PC-9 (cell line): ENCODE measurements around the gene SPIN3. TPM values are rescaled to one million over a fixed set of nuclear protein-coding genes. Genes with fewer than 3 reads are reported as not detected.

Experiments used
- BruUV-seq: library from RNA; stranded (reverse); fragments of 400-500 nt; replicated peaks from 2 replicates; lab custom pipeline; 2021; lab: Mats Ljungman, UMichigan
- CTCF ChIA-PET: fragments of 300-600 bp; sonication (Branson Sonifier 250); formaldehyde crosslinking; loops from one replicate; lab custom pipeline; 2022; ENCODE audit warnings: antibody characterized with exemption; lab: Charles Lee
- POLR2A ChIA-PET: fragments of 300-600 bp; sonication (Branson Sonifier 250); formaldehyde crosslinking; loops from one replicate; lab custom pipeline; 2022; ENCODE audit warnings: antibody characterized with exemption; ENCODE audit not compliant: unreplicated experiment; lab: Charles Lee
- DNase-seq, 2 experiments: peaks; one replicate each; pipeline versions ENCODE4 v3.0.0 to v3.0.0-alpha.2; 2015 to 2022; ENCODE audit warnings: mixed read lengths in 1 of 2
- H2AFZ ChIP-seq: fragments of 200-600 bp; sonication (generic); 2 replicates; pipeline ENCODE4 v1.8.1; 2017; ENCODE audit warnings: antibody characterized with exemption
- H3F3A ChIP-seq: fragments of 200-600 bp; sonication (generic); 2 replicates; pipeline ENCODE4 v1.8.1; 2017; ENCODE audit warnings: antibody characterized with exemption, mild to moderate bottlenecking, low read depth; ENCODE audit not compliant: insufficient read depth
- H3K27ac ChIP-seq: fragments of 200-600 bp; sonication (generic); 2 replicates; pipeline ENCODE4 v1.6.1; 2016; ENCODE audit warnings: mixed run types
- H3K27me3 ChIP-seq: fragments of 200-600 bp; sonication (generic); 2 replicates; pipeline ENCODE4 v1.6.1; 2016; ENCODE audit warnings: low read depth, mixed run types; ENCODE audit not compliant: insufficient read depth
- H3K36me3 ChIP-seq: fragments of 200-600 bp; sonication (generic); 2 replicates; pipeline ENCODE4 v1.6.1; 2016; ENCODE audit warnings: low read depth, mixed run types
- H3K4me1 ChIP-seq: fragments of 200-600 bp; sonication (generic); replicated peaks from 2 replicates; pipeline ENCODE4 v1.6.1; 2016; ENCODE audit warnings: mixed run types; ENCODE audit not compliant: insufficient read depth
- H3K4me2 ChIP-seq: fragments of 200-600 bp; sonication (generic); 2 replicates; pipeline ENCODE4 v1.6.1; 2017; ENCODE audit warnings: mixed run types
- H3K4me3 ChIP-seq: fragments of 200-600 bp; sonication (generic); 2 replicates; pipeline ENCODE4 v1.6.1; 2016; ENCODE audit warnings: mixed run types
- H3K79me2 ChIP-seq: fragments of 200-600 bp; sonication (generic); 2 replicates; pipeline ENCODE4 v1.6.1; 2017; ENCODE audit warnings: low read depth, mixed run types
- H3K9me2 ChIP-seq: fragments of 200-600 bp; sonication (generic); 2 replicates; pipeline ENCODE4 v1.8.1; 2017; ENCODE audit warnings: mild to moderate bottlenecking; ENCODE audit not compliant: insufficient read depth
- H3K9me3 ChIP-seq: fragments of 200-600 bp; sonication (generic); 2 replicates; pipeline ENCODE4 v1.8.1; 2016; ENCODE audit warnings: low read depth; ENCODE audit not compliant: insufficient read depth
- H4K20me1 ChIP-seq: fragments of 200-600 bp; sonication (generic); 2 replicates; pipeline ENCODE4 v1.8.1; 2017; ENCODE audit not compliant: insufficient read depth
- EZH2 ChIP-seq: fragments of 200-600 bp; sonication (generic); IDR thresholded peaks from 2 replicates; pipeline ENCODE4 v1.8.0; 2017; ENCODE audit warnings: antibody characterized with exemption, low read depth
- intact Hi-C: fragments of 100-400 bp; cut with micrococcal nuclease; formaldehyde crosslinking; loops from one replicate; pipeline ENCODE4 v1.10.0; 2022; ENCODE audit not compliant: unreplicated experiment
- total RNA-seq: library from RNA; stranded (reverse); gene quantifications from 2 replicates; pipeline ENCODE4 v1.2.3, GENCODE V29; 2021
- TF ChIP-seq, protein P1 (sequence below): fragments of 200-600 bp; sonication (generic); conservative IDR thresholded peaks from 2 replicates; pipeline ENCODE4 v1.6.1; 2017; ENCODE audit warnings: mixed run types, antibody characterized with exemption, mild to moderate bottlenecking, moderate library complexity

Gene SPIN3
- total RNA-seq, 1 experiment from 2014 or later: 39.6 TPM

DNA sequence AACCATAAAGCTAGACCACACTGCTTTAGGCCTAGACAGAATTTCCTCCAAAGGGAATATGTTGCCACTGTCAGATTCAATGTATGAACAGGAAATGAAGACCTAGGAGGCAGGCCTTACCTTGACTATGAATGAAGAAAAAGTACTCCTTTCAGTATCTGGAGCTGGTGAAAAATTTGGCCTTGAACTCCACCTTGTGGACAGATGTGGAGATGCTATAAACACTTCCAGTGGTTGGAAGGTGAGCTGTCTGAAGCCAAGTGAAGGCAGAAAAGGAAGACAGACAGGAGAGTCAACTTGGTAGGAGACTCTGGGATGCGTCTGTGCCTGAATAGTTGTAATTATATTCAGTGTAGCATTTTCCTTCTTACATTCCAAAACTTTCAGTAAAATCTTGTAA is 17.2 kb downstream of the SPIN3 start:
- H3K4me2 ChIP-seq: no peak overlapping the region
- H3K79me2 ChIP-seq: no peaks in the 10 kb centered on the region
- H2AFZ ChIP-seq: no peak overlapping the region
- no peak overlapping the region for H3K4me3 ChIP-seq
- H4K20me1 ChIP-seq: no peaks in the 10 kb centered on the region
- H3K27ac ChIP-seq: no peak overlapping the region
- CTCF ChIA-PET: interaction anchor here (0.5 to 1.1 kb wide), 7 partner anchors 213 to 746 kb away, joined by 3 to 5 read pairs (median 4); partner anchors contain the start of gene KLF8
- BruUV-seq: no TSS peak
- peak in 1 of 2 experiments; percentile 62 for DNase-seq
- intact Hi-C loops: loop anchor here (1.0 to 10.0 kb wide), 5 partner anchors 163 to 730 kb away; no protein-coding TSS in a partner anchor
- H3K27me3 ChIP-seq: no peaks in the 10 kb centered on the region
- H3K4me1 ChIP-seq: peaks cover 9% of the 10 kb centered on the region; the same call in 1 of the 2 replicates
- H3K36me3 ChIP-seq: peaks cover 4% of the 10 kb centered on the region; the same call in 1 of the 2 replicates
- no peaks in the 10 kb centered on the region for H3K9me3 ChIP-seq
- TF ChIP-seq EZH2: no peak
- TF ChIP-seq, protein P1, sequence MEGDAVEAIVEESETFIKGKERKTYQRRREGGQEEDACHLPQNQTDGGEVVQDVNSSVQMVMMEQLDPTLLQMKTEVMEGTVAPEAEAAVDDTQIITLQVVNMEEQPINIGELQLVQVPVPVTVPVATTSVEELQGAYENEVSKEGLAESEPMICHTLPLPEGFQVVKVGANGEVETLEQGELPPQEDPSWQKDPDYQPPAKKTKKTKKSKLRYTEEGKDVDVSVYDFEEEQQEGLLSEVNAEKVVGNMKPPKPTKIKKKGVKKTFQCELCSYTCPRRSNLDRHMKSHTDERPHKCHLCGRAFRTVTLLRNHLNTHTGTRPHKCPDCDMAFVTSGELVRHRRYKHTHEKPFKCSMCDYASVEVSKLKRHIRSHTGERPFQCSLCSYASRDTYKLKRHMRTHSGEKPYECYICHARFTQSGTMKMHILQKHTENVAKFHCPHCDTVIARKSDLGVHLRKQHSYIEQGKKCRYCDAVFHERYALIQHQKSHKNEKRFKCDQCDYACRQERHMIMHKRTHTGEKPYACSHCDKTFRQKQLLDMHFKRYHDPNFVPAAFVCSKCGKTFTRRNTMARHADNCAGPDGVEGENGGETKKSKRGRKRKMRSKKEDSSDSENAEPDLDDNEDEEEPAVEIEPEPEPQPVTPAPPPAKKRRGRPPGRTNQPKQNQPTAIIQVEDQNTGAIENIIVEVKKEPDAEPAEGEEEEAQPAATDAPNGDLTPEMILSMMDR: peak; percentile 72
- no peaks in the 10 kb centered on the region for H3K9me2 ChIP-seq
- POLR2A ChIA-PET: interaction anchor here (0.6 kb wide), 1 partner anchor 1843 kb away, joined by 4 read pairs; no protein-coding TSS in a partner anchor
- no peaks in the 10 kb centered on the region for H3F3A ChIP-seq

DNA sequence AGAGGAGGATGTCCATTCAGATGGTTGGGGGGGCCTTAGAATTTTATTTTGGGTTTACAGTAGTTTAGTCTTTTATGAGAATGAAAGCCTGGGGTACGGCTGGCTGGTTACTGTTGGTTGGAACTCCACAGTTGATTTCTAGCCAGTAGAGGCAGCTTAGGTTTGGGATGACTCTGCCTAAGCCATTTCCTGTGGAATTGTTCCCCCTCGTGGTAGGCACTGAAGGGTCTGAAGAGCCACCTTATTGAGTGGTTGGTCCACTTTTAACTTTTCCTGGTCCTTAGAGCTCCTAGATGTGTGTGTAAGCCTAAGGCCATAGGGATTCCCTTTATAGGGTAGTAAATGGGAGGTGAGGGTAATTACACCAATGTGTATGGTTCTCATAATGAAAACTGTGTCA is 19.7 kb downstream of the SPIN3 start:
- Histone ChIP-seq H3K9me3 (no peaks in the 10 kb centered on the region), H3K27me3 (no peaks in the 10 kb centered on the region), H3K4me3 (no peak overlapping the region), H3K27ac (no peak overlapping the region), H3K9me2 (no peaks in the 10 kb centered on the region), H3K4me2 (no peak overlapping the region), H3F3A (no peaks in the 10 kb centered on the region), H2AFZ (no peak overlapping the region), H4K20me1 (no peaks in the 10 kb centered on the region), H3K4me1 (peaks cover 9% of the 10 kb centered on the region; the same call in 1 of the 2 replicates), H3K36me3 (peaks cover 4% of the 10 kb centered on the region; the same call in 1 of the 2 replicates), H3K79me2 (no peaks in the 10 kb centered on the region)
- DNase-seq: no peak
- no TSS peak for BruUV-seq
- POLR2A ChIA-PET: no interaction called here
- intact Hi-C loops: loop anchor here (5.0 to 10.0 kb wide), 4 partner anchors 161 to 693 kb away; no protein-coding TSS in a partner anchor
- CTCF ChIA-PET: no interaction called here
- no peak for TF ChIP-seq EZH2
- TF ChIP-seq, protein P1: no peak

DNA sequence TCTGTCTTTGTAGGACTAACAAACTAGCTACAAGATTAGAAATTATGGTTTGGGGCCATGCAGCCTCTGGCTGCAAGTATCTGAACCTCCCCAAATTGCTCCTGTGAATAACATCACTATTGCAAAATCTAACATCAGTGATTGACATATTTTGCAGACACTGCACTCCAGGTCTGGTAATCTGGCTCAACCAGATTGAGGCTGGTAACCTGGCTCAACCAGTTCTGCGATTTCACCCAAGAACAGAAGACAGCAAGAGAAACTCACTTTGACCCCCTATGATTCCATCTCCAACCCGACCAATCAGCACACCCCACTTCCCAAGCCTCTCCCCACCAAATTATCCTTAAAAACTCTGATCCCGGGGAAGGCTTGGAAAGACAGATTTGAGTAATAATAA is 20.9 kb downstream of the SPIN3 start:
- Histone ChIP-seq H3K27me3 (no peaks in the 10 kb centered on the region), H3K9me3 (no peaks in the 10 kb centered on the region), H3K79me2 (no peaks in the 10 kb centered on the region), H3F3A (no peaks in the 10 kb centered on the region), H3K27ac (no peak overlapping the region), H3K9me2 (no peaks in the 10 kb centered on the region), H4K20me1 (no peaks in the 10 kb centered on the region), H3K4me3 (no peak overlapping the region), H3K36me3 (peaks cover 4% of the 10 kb centered on the region; the same call in 1 of the 2 replicates), H3K4me1 (peaks cover 9% of the 10 kb centered on the region; the same call in 1 of the 2 replicates), H2AFZ (no peak overlapping the region), H3K4me2 (peak overlapping the region; percentile 28; the same call in 1 of the 2 replicates)
- ChIA-PET POLR2A (no interaction called here), CTCF (no interaction called here)
- BruUV-seq: no TSS peak
- TF ChIP-seq EZH2: no peak
- TF ChIP-seq, protein P1: no peak
- intact Hi-C loops: loop anchor here (10.0 kb wide), 3 partner anchors 160 to 240 kb away; no protein-coding TSS in a partner anchor
- DNase-seq: peak; percentile 42 to 69
